NCI-H1694 treated with DMSO at 0.1 percent for 48 hours (cell line): Measurements from ENCODE around the gene KLHL17.
A peak's percentile ranks its signal among the peaks of the same experiment; 100 is the strongest.
"Not testable (repeated sequence)": the region's sequence is repeated elsewhere in the genome, so short reads cannot be mapped to it uniquely, and the experiment has no call there.

Experiments
- DNase-seq: peaks from one replicate; lab custom pipeline; 2025; lab: John Stamatoyannopoulos, UW

KLHL17 gene

GRCh38 chr1:1003618-1004419 is 43.4 kb downstream of the KLHL17 start:
- DNase-seq: no peak

DNA sequence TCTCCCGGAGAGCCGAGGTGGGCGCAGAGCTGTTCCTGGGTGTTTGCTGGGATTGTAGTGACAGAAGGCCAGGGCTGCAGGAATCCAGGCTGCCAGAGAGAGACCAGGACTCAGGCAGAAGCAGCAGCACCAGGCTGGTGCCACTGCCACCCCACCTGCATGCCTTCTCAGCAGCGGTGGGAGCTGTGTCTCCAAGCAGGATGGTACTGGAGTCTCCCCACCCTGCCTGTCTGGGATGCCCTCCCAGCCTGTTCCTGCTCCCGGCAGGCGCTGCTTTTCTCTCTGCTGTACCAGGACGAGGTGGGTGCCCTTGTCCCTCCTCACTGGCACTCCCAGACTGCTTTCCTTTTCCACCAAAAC is 44.0 kb downstream of the KLHL17 start:
- DNase-seq: no peak

DNA sequence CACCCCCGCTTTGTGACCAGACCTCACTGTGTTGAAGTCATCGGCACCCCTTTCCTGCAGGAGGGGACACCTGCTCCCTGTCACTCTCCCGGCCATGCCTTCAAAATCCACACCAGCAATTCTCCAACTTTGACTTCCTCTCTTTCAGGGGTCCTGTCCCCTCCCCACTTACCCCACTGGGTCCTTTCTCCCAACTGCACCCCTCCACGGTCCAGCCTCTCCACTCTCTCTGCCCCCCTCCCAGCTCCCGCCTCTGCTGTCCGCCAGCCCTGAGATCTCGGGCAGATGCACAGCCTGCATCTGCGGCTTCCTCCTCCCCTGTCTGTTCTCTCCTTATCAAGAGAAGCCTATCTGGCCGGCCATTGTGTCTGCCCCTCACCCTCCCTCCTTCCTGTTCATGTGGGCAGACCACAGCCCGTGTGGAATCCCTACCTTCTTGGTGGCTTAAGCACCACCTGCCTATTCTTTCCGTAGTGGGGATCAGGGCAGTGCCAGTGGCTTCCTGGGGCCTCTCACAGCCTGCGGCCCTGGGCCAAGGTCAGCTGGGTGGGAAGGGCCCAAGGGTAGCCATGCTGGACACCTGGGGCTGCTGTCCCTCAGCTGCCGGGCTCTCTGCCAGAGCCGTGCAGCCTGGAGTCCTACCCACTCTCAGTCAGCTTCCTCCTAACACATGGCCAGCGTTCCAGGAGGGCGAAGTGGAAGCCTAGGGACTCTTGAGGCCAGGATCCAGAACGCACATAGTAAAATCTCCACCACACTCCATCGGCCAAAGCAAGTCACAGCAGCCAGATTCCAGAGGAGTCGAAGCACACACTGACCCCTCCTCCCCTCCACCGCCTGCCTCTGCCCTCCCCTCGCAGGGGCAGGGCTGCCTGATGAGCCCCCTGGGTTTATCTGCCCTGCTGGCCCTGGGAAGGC is 44.7 kb downstream of the KLHL17 start:
- no peak for DNase-seq

GRCh38 chr1:1005774-1006304 is 45.5 kb downstream of the KLHL17 start:
- no peak for DNase-seq

GRCh38 chr1:1006305-1007159 is 46.1 kb downstream of the KLHL17 start:
- no peak for DNase-seq

DNA sequence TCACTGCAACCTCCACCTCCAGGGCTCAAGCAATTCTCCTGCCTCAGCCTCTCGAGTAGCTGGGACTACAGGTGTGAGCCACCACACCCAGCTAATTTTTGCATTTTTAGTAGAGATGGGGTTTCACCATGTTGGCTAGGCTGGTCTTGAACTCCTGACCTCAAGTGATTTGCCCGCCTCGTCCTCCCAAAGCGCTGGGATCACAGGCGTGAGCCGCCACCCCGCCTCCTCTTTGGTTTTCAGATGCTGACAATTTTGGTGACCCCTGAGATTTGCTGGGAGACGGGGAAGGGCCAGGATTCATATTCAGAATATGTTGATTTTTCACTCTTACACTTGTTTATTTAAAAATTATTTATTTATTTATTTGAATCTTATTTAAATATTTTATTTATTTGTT is 49.7 kb downstream of the KLHL17 start:
- not testable (repeated sequence) for DNase-seq

DNA sequence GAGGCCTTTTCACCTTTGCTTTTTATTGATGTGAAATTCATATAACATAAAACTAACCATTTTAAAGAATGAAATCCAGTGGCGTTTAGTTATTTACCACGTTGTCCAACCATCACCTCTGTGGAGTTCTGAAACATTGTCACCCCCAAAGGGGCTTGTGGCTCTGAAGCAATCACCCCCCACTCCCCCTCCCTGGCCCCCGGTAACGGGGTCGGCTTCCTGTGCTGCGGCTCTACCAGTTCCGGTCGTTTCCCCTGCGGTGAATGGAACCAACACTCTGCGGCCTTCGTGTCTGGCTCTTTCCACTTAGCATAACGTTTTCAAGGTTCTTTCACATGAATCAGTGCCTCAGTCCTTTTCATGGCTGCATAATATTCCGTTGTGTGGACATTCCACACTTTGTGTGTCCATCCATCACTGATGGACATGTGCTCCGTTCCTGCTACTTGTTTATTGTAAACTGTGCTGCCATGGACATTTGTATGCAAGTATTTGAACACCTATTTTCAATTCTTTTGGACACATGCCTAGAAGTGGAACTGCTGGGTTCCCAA is 51.1 kb downstream of the KLHL17 start:
- DNase-seq: no peak

GRCh38 chr1:1012736-1013104 is 52.3 kb downstream of the KLHL17 start:
- DNase-seq: not testable (repeated sequence)

DNA sequence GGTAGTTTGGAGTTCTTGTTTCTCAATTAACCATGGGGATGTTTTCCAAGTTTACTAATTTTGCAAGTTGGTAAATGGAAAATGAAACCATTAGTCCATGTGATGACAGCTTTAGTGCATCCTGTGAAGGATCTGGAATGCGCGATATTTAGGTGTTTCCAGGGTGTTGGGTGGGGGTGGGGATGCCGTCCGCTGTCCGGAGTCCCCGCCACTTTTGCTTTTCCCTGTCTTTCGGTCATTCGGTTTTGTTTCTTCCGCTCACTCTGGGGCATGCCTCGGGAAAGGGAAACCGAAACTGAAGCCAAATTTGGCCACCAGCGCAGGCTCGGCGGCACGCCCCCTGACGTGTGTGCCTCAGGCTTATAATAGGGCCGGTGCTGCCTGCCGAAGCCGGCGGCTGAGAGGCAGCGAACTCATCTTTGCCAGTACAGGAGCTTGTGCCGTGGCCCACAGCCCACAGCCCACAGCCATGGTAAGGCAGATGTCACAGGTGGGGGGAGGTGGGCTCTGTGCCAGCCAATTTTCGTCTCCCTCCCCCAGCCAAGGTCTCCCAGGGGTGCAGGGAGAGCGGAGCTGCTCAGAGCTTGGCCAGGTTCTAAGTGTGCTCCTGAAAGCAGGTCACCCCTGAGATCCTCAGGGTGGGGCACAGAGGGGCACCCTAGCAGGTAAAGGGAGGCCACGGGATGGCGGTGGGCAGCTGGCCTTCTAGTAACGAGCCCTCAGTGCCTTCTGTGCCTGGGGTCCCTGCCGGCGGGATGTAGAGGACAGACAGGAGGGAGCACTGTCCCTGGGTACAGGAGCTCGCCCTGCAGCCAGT is 52.9 kb downstream of the KLHL17 start, which contains the start of gene ISG15:
Gene ISG15 (plus strand): TSS at position 393 of the 817 bp plus-strand sequence. CDS start 77 bp downstream, at position 470.
- peak; percentile 49 for DNase-seq

- peak; percentile 52 for DNase-seq
These were observed 53.7 kb downstream of the KLHL17 start for GRCh38 chr1:1013922-1014648.

DNA sequence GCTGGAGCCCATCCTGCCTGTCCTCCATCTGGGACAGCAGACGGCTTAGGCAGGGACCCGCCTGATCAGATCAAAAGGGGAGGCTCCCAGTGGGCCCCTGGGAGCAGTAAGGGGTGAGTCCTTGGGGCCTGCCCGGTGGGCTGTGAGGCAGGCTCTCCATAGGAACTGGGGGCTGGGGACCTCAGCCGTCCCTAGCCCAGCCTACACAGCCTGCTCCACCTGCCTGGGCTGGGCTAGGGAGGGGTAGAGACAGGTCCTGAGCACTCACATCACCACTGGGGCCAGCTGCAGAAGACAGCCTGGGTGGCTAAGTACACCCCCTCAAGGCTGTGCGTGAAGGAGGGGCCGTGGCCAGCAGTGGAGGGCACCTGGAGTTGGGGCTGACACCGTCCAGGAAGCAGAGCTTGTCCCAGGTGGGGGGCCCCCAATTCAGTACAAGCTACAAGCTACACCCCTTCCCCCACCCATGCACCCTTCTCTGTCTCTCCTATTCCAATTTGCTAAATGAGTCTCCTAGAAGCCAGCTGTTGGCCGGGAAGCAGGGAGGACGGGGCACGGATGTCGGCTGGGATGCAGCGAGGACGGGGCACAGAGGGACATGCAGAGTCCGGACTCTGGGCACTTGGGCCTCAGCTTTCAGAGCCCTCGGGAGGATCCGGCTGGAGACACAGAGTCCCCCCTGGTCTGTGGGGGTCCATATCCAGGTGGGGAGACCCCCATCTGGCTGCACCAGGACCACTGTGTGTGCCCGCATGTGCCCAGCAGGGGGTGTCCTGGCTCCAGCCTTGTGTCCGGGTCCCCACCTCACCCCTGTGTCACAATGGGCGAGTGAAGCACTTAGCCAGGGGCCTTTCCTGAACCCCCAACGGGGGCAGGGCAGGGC is 54.7 kb downstream of the KLHL17 start:
- no peak for DNase-seq
